GM06990 (cell line): ENCODE data around the gene EPS15.

ENCODE experiments used
- DNase-seq: peaks from one replicate; pipeline ENCODE4 v3.0.0-alpha.2; 2011; ENCODE audit not compliant: insufficient read length; ENCODE audit errors: extremely low read depth
- H3K27me3 ChIP-seq: replicated peaks from 2 replicates; pipeline ENCODE4 v1.6.0; 2011; ENCODE audit warnings: low read length; ENCODE audit not compliant: control insufficient read depth, insufficient read depth
- H3K36me3 ChIP-seq: 2 replicates; pipeline ENCODE4 v1.5.1; 2011; ENCODE audit warnings: low read length; ENCODE audit not compliant: control insufficient read depth, insufficient read depth
- H3K4me3 ChIP-seq: replicated peaks from 2 replicates; pipeline ENCODE4 v1.5.1; 2011; ENCODE audit warnings: low read depth, mild to moderate bottlenecking, control low read depth, low read length
- TF ChIP-seq, protein P1 (sequence below): IDR thresholded peaks from 2 replicates; pipeline ENCODE4 v1.5.1; 2011; ENCODE audit warnings: low read length, control low read depth, mild to moderate bottlenecking, inconsistent platforms; ENCODE audit not compliant: insufficient read depth, poor library complexity, severe bottlenecking

Gene EPS15

DNA sequence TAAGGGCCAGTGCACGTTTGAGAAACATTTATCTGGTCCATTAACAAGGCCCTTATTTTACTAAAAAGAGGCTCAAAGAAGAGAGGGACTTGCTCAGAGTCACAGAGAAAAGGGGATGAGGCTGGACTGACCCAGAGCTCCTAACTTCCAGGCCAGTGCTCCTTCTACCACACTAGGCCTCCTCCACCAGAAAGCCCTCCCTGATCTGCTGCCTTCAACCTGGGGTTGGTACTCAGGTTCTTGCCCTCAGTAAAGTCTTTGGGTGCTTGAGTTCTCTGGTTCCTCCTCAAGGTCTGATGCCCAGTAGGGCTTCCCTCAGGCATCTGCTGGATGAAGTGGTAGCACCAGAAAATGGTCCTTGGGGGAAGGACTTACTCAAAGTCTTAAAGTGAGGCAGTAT, 214.7 kb downstream of the EPS15 start:
- Histone ChIP-seq H3K36me3 (no peaks in the 10 kb centered on the region), H3K27me3 (no peaks in the 10 kb centered on the region), H3K4me3 (no peak overlapping the region)
- TF ChIP-seq, protein P1, sequence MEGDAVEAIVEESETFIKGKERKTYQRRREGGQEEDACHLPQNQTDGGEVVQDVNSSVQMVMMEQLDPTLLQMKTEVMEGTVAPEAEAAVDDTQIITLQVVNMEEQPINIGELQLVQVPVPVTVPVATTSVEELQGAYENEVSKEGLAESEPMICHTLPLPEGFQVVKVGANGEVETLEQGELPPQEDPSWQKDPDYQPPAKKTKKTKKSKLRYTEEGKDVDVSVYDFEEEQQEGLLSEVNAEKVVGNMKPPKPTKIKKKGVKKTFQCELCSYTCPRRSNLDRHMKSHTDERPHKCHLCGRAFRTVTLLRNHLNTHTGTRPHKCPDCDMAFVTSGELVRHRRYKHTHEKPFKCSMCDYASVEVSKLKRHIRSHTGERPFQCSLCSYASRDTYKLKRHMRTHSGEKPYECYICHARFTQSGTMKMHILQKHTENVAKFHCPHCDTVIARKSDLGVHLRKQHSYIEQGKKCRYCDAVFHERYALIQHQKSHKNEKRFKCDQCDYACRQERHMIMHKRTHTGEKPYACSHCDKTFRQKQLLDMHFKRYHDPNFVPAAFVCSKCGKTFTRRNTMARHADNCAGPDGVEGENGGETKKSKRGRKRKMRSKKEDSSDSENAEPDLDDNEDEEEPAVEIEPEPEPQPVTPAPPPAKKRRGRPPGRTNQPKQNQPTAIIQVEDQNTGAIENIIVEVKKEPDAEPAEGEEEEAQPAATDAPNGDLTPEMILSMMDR, result no peak
- no peak for DNase-seq
